Measurements from ENCODE around the gene GZF1. TPM values are rescaled to one million over a fixed set of nuclear protein-coding genes. Genes with fewer than 3 reads are reported as not detected.

GZF1 gene
- total RNA-seq, 1 experiment from 2014 or later: 17.0 TPM

- no peak overlapping the region for H2BK120ac ChIP-seq (ENCODE audit: low read depth, low read length, poor library complexity, severe bottlenecking)
- H3K79me2 ChIP-seq (ENCODE audit: insufficient read depth, low read length): no peaks in the 10 kb centered on the region
- no peak overlapping the region for H3K14ac ChIP-seq (ENCODE audit: insufficient read depth, low read length)
- H3K23ac ChIP-seq (ENCODE audit: insufficient read length, low read depth, low read length): no peak overlapping the region
- Mint-ChIP-seq H3K27ac (no peak overlapping the region), H3K9me3 (peaks cover 0 to 9% of the 10 kb centered on the region in 2 experiments; a peak in 3 of 5 replicates), H3K4me1 (no peaks in the 10 kb centered on the region; a peak in 1 of 4 replicates), H3K36me3 (ENCODE audit: insufficient read depth in 1 of 3, low read depth in 3 of 3) (no peaks in the 10 kb centered on the region; a peak in 2 of 7 replicates), H3K4me3 (no peak overlapping the region), H3K27me3 (ENCODE audit: low read depth) (peaks cover 20% of the 10 kb centered on the region)
- no peaks in the 10 kb centered on the region for H3K9me3 ChIP-seq (ENCODE audit: control insufficient read depth, low read depth, low read length)
- H3K9ac ChIP-seq (ENCODE audit: extremely low read depth, insufficient read length, low read length): no peak overlapping the region
- H4K5ac ChIP-seq (ENCODE audit: insufficient read length, low read depth, low read length): no peak overlapping the region
- no peak overlapping the region for H4K8ac ChIP-seq (replicated peaks; ENCODE audit: insufficient read length, low read depth, low read length)
- no peak overlapping the region for H2AK5ac ChIP-seq (ENCODE audit: insufficient read length, low read length)
- H2BK12ac ChIP-seq (ENCODE audit: insufficient read length, low read depth, low read length): no peak overlapping the region
- H4K91ac ChIP-seq (ENCODE audit: insufficient read length, low read depth, low read length): no peak overlapping the region
- no peak overlapping the region for H3K56ac ChIP-seq (ENCODE audit: insufficient read length, low read depth, low read length)
- H3K27me3 ChIP-seq (ENCODE audit: insufficient read depth, low read length): no peaks in the 10 kb centered on the region; the same call in 1 of the 2 replicates
- H3K4ac ChIP-seq (ENCODE audit: low read depth, low read length): no peak overlapping the region
- no CpG with 5 or more reads among the region's 5 CpGs for WGBS (ENCODE audit: extremely low coverage, insufficient read length, low lambda C conversion rate)
- no peak overlapping the region for H2BK5ac ChIP-seq (ENCODE audit: insufficient read length, low read length)
- H3K23me2 ChIP-seq (ENCODE audit: insufficient read length, low read depth, low read length, poor library complexity, severe bottlenecking): no peaks in the 10 kb centered on the region
- H2AFZ ChIP-seq (ENCODE audit: low read length): no peak overlapping the region
- no peaks in the 10 kb centered on the region for H3K79me1 ChIP-seq (ENCODE audit: insufficient read depth, low read depth, low read length, poor library complexity, severe bottlenecking)
- H2BK15ac ChIP-seq (ENCODE audit: low read depth, low read length): no peak overlapping the region
- no peak overlapping the region for H3K27ac ChIP-seq (ENCODE audit: insufficient read length, low read depth, low read length)
- no peak for DNase-seq
- H4K20me1 ChIP-seq (ENCODE audit: control insufficient read depth, insufficient read depth, insufficient read length): no peaks in the 10 kb centered on the region
- no peak overlapping the region for H3K4me2 ChIP-seq (ENCODE audit: insufficient read depth, insufficient read length, low read length)
- H3K18ac ChIP-seq (ENCODE audit: insufficient read length, low read depth, low read length): no peak overlapping the region
- no peak overlapping the region for H2BK20ac ChIP-seq (ENCODE audit: low read depth, low read length, poor library complexity, severe bottlenecking)
- TF ChIP-seq CTCF (conservative IDR thresholded peaks at IDR 0.05): no peak
- H3K4me1 ChIP-seq (ENCODE audit: insufficient read depth, low read length): no peaks in the 10 kb centered on the region
- no peak overlapping the region for H3T11ph ChIP-seq (ENCODE audit: low read length)
Measured at GRCh38 chr20:23318347-23318746, 43.6 kb upstream of the GZF1 start.
